ENCODE results near the gene SLC33A1.
"Not testable (repeated sequence)": the region's sequence is repeated elsewhere in the genome, so short reads cannot be mapped to it uniquely, and the experiment has no call there.

SLC33A1 gene

DNA sequence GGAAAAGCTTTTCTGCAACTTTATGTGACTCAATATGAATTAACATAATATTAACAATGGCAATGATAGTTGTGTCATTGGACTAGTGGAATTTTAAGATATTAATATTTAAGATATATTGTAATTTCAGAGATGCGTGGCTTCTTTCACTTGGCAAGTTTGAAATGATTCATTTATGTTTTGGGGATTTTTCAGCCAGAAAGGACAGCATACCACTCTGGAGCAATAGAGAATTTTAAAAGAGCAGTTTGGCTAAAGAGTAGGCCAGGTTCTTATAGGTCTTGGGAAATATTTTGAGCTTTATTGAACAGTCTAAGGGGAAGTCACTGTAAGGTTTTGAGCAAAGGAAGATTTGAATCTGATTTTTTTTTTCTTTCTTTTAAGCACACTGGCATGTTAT is 32.7 kb upstream of the SLC33A1 start:
- in situ Hi-C loops (cut with HindIII; ENCODE audit: low sequenced_read_pairs): no loop called here
- DNase-seq (ENCODE audit: low read depth, low spot score): no peak
- TF ChIP-seq, protein P1, sequence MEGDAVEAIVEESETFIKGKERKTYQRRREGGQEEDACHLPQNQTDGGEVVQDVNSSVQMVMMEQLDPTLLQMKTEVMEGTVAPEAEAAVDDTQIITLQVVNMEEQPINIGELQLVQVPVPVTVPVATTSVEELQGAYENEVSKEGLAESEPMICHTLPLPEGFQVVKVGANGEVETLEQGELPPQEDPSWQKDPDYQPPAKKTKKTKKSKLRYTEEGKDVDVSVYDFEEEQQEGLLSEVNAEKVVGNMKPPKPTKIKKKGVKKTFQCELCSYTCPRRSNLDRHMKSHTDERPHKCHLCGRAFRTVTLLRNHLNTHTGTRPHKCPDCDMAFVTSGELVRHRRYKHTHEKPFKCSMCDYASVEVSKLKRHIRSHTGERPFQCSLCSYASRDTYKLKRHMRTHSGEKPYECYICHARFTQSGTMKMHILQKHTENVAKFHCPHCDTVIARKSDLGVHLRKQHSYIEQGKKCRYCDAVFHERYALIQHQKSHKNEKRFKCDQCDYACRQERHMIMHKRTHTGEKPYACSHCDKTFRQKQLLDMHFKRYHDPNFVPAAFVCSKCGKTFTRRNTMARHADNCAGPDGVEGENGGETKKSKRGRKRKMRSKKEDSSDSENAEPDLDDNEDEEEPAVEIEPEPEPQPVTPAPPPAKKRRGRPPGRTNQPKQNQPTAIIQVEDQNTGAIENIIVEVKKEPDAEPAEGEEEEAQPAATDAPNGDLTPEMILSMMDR (IDR thresholded peaks at IDR 0.05; ENCODE audit: low read depth, low read length): no peak
- no peak overlapping the region for H3K4me3 ChIP-seq (ENCODE audit: low read depth, low read length)

DNA sequence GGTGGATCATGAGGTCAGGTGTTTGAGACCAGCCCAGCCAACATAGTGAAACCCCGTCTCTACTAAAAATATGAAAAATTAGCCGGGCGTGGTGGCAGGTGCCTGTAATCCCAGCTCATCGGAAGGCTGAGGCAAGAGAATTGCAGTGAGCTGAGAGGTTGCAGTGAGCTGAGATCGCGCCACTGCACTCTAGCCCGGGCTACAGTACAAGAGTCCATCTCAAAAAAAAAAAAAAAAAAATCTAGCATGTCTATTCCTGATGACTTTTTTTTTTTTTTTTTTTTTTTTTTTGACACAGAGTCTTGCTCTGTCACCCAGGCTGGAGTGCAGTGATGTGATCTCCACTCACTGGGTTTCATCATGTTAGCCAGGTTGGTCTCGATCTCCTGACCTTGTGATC is 32.1 kb upstream of the SLC33A1 start:
- in situ Hi-C loops (cut with HindIII; ENCODE audit: low sequenced_read_pairs): not testable (repeated sequence)

DNA sequence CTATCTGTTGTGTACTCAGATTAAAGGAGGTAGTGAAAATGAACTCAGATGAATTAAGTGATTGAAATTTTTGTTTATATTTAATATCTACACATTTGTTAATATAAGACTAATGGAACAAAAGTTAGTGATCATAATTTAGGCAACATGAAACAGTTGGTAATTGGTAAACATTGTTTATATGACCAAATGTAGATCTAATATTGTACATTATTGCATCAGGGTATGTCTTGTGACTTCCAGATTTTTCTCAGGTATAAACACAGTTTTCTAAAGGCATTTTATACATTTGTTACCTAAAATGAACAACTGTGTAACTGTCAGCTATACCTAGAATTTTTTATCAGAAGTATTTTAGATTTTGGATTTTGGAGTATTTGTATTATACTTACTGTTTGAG is 31.1 kb upstream of the SLC33A1 start:
- no peak for DNase-seq (ENCODE audit: low read depth, low spot score)
- no peak overlapping the region for H3K4me3 ChIP-seq (ENCODE audit: low read depth, low read length)
- in situ Hi-C loops (cut with HindIII; ENCODE audit: low sequenced_read_pairs): no loop called here
- TF ChIP-seq, protein P1 (IDR thresholded peaks at IDR 0.05; ENCODE audit: low read depth, low read length): no peak

More for the DNA sequence above, 32.1 kb upstream of the SLC33A1 start:
- DNase-seq (ENCODE audit: low read depth, low spot score); H3K4me3 ChIP-seq (ENCODE audit: low read depth, low read length): not testable (repeated sequence)

DNA sequence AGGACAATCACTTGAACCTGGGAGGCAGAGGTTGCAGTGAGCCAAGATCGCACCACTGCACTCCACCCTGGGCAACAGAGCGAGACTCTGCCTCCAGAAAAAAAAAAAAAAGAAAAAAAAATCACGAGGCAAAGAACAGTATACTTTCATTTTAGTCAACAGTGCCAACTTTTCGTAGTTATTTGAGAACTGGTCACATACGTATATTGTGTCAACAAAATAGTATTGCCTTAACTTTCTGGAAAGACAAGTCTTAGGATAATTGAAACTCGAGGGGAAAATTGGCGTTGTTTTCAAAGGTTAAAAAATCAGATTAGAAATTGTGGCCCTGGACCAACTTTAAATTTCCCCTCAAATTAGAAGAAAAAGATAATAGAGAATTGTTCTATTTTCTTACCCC is 30.1 kb upstream of the SLC33A1 start:
- TF ChIP-seq, protein P1 (IDR thresholded peaks at IDR 0.05; ENCODE audit: low read depth, low read length): no peak
- no peak for DNase-seq (ENCODE audit: low read depth, low spot score)
- in situ Hi-C loops (cut with HindIII; ENCODE audit: low sequenced_read_pairs): no loop called here
- H3K4me3 ChIP-seq (ENCODE audit: low read depth, low read length): no peak overlapping the region

DNA sequence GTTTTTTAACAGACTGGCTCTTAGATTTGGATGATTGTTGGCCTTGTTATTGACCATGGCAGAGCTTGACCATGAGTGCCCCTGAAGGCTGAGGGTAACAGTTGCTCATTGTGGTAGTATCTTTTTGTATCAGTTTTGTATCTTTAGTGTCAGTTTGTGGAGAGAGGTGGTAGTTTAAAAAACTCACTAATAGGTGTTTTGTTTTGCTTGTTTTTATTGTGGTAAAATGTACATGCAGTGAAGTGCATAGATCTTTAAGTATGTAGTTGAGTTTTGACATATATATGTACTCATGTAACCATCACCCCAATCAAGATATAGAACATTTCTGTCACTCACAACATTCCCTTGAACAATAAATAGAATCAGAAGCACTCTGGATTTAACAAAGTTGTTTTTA is 26.1 kb upstream of the SLC33A1 start:
- TF ChIP-seq, protein P1 (IDR thresholded peaks at IDR 0.05; ENCODE audit: low read depth, low read length): no peak
- no peak overlapping the region for H3K4me3 ChIP-seq (ENCODE audit: low read depth, low read length)
- no peak for DNase-seq (ENCODE audit: low read depth, low spot score)
- in situ Hi-C loops (cut with HindIII; ENCODE audit: low sequenced_read_pairs): no loop called here

DNA sequence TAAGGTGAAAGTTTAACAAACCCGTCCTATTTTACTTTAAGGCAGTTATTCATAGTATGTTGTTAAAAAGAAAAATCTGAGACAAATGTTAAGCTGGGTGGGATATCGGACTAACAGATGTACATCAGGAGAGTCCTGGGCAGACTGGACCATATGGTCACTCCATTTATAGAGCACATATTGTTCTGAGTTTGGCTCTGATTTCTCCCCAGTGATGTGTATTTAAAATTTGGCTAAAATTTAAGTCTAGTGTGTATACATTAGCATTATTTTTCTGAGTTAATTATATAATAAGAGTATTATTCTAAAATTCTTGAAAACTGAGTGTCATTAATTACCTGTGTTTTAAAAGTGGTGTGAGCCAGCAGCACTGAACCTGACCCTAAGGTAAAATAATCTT is 22.3 kb upstream of the SLC33A1 start:
- DNase-seq (ENCODE audit: low read depth, low spot score): no peak
- no peak overlapping the region for H3K4me3 ChIP-seq (ENCODE audit: low read depth, low read length)
- in situ Hi-C loops (cut with HindIII; ENCODE audit: low sequenced_read_pairs): no loop called here
- TF ChIP-seq, protein P1 (IDR thresholded peaks at IDR 0.05; ENCODE audit: low read depth, low read length): no peak

DNA sequence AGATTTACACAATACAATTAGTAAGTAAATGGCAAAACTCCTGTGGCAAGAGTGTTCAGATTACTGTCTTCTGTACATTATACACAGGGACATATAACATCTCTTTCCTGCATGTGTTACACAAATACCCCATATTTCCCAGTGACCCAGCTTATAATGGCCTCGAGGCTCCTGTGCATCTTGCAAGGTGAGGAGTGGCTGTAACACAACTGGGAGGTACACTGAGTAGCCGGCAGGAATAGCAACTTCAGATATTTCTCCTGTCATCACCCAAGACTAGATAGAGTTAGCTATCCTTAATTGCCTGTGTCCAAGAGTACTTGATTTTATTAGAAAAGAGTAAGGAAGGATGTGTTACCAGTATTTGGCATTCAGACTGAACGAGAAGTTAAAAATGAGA is 21.8 kb upstream of the SLC33A1 start:
- no peak overlapping the region for H3K4me3 ChIP-seq (ENCODE audit: low read depth, low read length)
- no peak for DNase-seq (ENCODE audit: low read depth, low spot score)
- in situ Hi-C loops (cut with HindIII; ENCODE audit: low sequenced_read_pairs): no loop called here
- TF ChIP-seq, protein P1 (IDR thresholded peaks at IDR 0.05; ENCODE audit: low read depth, low read length): no peak

Measured in astrocyte of the spinal cord (primary cell).